ENCODE results near the gene FXYD5.

The FXYD5 gene

DNA sequence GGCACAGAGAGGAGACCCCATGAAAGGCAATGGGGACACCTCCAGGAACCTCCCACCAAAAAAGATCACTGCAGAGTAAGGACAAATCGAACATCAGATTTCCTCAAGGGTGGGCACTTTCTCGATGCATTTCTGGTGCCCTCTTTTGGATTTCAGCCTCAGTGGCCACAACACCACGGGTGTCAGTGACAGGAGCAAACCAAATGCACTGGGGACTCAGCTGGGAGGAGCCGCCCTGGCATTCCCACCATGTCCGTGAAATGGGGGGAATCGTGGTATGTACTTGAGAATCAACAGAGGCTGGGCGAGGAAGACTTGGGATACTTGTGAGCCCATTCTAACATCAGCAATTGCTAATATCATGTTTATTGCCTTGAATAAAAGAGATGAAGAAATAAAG is 57.7 kb downstream of the FXYD5 start:
- no peak for TF ChIP-seq GATA3 (IDR thresholded peaks at IDR 0.05; ENCODE audit: low read depth, low read length)
- TF ChIP-seq GATA2 (IDR thresholded peaks at IDR 0.05; ENCODE audit: low read depth, low read length) = no peak

DNA sequence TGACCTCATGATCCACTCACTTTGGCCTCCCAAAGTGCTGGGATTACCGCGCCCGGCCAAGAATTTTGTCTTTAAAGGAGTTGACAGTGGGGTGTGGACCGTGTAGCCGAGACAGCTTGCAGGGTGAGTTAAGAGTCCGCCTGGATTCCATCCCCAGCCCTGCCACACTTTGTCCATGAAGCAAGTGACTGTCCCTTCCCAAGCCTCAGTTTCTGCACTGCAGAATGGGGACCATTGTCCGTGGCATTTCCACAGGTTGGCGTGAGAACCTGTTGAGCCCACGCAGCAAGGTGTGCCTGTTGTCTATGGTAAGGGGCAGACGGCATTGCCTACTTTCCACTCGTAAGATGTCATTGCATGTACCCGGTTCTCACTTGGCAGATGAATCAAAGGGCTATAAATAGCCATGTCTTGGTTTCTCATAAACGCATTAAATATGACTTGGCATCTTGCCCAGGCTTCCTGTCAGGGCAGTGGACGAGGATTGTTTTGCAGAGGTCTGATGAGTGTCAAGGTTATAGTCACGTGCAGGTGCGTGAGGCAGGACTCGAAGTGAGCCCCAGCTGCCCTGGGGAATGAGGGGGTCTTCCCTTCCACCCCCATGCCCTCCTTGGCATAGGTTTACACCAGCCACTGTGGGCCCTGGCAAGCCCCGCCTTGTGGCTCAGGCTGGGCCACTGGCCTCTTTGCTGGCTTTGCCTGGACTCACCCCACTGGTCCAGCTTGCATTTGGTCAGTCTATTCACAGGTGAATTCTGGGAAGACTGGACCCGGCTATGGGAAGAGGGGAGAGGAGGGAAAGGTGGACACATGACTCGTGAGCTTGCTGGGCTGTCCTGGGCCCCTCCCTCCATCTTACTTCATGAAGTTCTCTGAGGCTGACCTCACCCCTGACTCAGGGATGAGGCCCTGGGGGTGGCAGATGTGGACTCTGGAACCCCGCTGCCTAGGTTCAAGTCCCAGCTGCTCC is 59.4 kb downstream of the FXYD5 start:
- TF ChIP-seq GATA3 (IDR thresholded peaks at IDR 0.05; ENCODE audit: low read depth, low read length) (no peak), GATA2 (IDR thresholded peaks at IDR 0.05; ENCODE audit: low read depth, low read length) (no peak)

DNA sequence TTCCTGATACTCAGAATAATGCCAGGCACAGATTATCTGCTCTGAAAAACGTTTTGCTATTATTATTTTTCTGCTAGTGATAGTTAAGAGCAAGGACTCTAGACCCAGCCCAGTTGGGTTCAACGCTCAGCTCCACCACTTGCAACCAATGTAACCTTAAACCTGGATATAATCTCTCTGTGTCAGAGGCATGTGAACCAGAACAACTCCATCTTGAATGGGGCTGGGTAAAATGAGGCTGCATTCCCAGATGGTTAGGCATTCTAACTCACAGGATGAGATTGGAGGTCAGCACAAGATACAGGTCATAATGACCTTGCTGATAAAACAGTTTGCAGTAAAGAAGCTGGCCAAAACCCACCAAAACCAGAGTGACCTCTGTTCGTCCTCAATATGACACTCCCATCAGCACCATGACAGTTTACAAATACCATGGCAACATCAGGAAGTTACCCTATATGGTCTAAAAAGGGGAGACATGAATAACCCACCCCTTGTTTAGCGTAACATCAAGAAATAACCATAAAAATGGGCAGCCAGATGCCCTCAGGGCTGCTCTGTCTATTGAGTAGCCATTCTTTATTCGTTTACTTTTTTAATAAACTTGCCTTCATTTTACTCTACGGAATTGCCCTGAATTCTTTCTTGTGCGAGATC is 60.4 kb downstream of the FXYD5 start:
- no peak for TF ChIP-seq GATA3 (IDR thresholded peaks at IDR 0.05; ENCODE audit: low read depth, low read length)
- TF ChIP-seq GATA2 (IDR thresholded peaks at IDR 0.05; ENCODE audit: low read depth, low read length) = no peak

DNA sequence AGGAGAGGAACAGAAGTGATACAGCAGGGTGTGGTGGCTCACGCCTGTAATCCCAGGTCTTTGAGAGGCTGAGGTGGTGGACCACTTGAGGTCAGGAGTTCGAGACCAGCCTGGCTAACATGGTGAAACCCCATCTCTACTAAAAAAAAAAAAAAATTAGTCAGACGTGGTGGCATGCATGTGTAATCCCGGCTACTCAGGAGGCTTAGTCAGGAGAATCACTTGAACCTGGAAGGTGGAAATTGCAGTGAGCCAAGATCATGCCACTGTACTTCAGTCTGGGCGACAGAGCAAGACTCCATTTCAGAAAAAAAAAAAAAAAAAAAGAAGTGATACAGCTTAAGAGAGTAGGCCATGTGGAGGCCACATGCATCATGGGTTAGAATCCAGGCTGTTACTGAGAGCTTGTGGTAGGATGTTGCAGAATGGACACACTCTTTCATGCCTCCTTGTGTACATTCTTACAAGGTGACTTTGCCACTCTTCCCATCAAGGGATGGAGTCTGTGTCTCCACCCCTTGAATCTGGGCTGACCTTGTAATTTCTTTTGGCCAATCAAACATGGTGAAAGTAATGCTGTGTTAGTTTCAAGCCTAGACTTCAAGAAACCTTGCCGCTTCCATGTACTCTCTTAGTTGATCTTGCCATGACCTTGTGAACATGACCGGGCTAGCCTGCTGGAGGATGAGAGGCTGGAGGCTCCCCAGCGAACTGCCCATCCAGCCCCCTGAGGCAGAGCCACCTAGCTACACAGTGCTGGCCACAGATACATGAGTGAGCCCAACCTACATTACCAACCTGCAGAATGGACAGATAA is 61.7 kb downstream of the FXYD5 start:
- TF ChIP-seq GATA2 (IDR thresholded peaks at IDR 0.05; ENCODE audit: low read depth, low read length) = no peak
- no peak for TF ChIP-seq GATA3 (IDR thresholded peaks at IDR 0.05; ENCODE audit: low read depth, low read length)

- TF ChIP-seq GATA3 (IDR thresholded peaks at IDR 0.05; ENCODE audit: low read depth, low read length) (no peak), GATA2 (IDR thresholded peaks at IDR 0.05; ENCODE audit: low read depth, low read length) (no peak)
Observed at GRCh38 chr19:35216833-35217648, 62.5 kb downstream of the FXYD5 start.

DNA sequence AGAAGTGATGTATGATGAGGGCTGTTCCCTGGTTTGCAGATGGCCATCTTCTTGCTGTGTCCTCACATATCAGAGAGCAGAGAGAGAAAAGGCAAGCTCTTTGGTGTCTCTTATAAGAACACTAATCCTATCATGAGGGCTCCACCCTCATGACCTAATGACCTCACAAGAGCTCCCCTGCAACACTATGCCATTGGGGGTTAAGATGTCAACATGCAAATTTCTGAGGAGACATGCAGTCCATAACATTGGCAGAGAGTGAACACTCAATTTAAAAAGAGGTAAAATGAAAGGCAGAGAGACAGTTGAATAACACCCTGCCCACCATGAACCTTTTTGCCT is 63.1 kb downstream of the FXYD5 start:
- TF ChIP-seq GATA2 (IDR thresholded peaks at IDR 0.05; ENCODE audit: low read depth, low read length) = no peak
- TF ChIP-seq GATA3 (IDR thresholded peaks at IDR 0.05; ENCODE audit: low read depth, low read length) = no peak

DNA sequence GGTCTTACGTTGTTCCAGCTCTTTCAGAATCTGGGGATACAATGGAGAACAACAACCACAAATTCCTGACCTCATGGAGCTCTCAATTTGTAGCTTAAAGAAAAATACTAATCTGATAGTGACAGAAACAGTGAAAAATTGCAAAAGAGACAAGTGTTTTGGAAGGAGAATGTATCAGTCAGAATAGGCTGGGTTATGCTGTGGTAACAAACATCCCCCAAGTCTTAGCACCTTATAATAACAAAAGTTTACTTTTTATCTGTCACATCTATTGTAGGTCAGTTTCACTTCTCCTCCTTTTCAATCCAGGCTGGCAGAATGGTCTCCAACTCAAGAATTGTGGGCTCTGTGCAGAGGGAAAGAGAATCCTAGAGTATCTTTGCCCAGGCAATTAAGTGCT is 64.5 kb downstream of the FXYD5 start:
- TF ChIP-seq GATA3 (IDR thresholded peaks at IDR 0.05; ENCODE audit: low read depth, low read length) (no peak), GATA2 (IDR thresholded peaks at IDR 0.05; ENCODE audit: low read depth, low read length) (no peak)

Data from SH-SY5Y (cell line).